ENCODE measurements around the gene DOK4. TPM values are rescaled to one million over a fixed set of nuclear protein-coding genes. Genes with fewer than 3 reads are reported as not detected.

DOK4 gene
- total and polyA plus RNA-seq, 12 donors: 3.6 to 10.7 (median 8.0) TPM

- ATAC-seq: no peak
- DNase-seq: no peak
- H3K4me3 ChIP-seq: no peak overlapping the region
- no peaks in the 10 kb centered on the region for H3K4me1 ChIP-seq
- 94 to 95% methylated on average over 4 of the region's 4 CpGs for WGBS, 2 donors
- H3K36me3 ChIP-seq: no peaks in the 10 kb centered on the region
- intact Hi-C loops (cut with DNase I): no loop called here
- no peaks in the 10 kb centered on the region for H3K27me3 ChIP-seq
- no peak overlapping the region for H3K27ac ChIP-seq
- TF ChIP-seq, protein P1, sequence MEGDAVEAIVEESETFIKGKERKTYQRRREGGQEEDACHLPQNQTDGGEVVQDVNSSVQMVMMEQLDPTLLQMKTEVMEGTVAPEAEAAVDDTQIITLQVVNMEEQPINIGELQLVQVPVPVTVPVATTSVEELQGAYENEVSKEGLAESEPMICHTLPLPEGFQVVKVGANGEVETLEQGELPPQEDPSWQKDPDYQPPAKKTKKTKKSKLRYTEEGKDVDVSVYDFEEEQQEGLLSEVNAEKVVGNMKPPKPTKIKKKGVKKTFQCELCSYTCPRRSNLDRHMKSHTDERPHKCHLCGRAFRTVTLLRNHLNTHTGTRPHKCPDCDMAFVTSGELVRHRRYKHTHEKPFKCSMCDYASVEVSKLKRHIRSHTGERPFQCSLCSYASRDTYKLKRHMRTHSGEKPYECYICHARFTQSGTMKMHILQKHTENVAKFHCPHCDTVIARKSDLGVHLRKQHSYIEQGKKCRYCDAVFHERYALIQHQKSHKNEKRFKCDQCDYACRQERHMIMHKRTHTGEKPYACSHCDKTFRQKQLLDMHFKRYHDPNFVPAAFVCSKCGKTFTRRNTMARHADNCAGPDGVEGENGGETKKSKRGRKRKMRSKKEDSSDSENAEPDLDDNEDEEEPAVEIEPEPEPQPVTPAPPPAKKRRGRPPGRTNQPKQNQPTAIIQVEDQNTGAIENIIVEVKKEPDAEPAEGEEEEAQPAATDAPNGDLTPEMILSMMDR (IDR thresholded peaks at IDR 0.05): no peak
- H3K9me3 ChIP-seq: no peaks in the 10 kb centered on the region
Observed at GRCh38 chr16:57498031-57498430, 11.7 kb upstream of the DOK4 start.

DNA sequence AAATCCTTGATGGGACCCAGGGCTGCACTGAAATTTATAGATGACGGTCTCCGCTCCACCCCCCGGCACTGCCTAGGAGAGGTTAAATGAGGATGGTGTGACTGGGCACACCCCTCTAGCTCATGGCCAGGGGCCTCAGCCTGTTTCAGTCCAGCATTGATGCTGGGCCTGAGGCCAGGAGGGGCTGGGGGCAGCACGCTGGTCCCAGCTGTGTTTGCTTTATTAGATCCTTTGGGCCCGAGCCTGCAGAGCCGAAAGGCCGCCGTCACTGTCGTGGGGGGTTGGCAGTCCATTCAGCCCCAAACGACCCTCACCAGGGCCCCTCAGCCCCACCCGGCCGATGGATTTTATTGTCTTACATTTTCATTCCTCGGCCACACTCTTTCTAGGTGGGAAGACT is 10.8 kb upstream of the DOK4 start:
- intact Hi-C loops (cut with DNase I): no loop called here
- no peaks in the 10 kb centered on the region for H3K27me3 ChIP-seq
- DNase-seq (no peak), ATAC-seq (no peak)
- no peak overlapping the region for H3K27ac ChIP-seq
- no peak overlapping the region for H3K4me3 ChIP-seq
- 82 to 84% methylated on average over 13 of the region's 13 CpGs for whole genome bisulfite sequencing, 2 donors
- H3K4me1 ChIP-seq: no peaks in the 10 kb centered on the region
- TF ChIP-seq, protein P1 (IDR thresholded peaks at IDR 0.05): no peak
- no peaks in the 10 kb centered on the region for H3K36me3 ChIP-seq
- H3K9me3 ChIP-seq: no peaks in the 10 kb centered on the region

DNA sequence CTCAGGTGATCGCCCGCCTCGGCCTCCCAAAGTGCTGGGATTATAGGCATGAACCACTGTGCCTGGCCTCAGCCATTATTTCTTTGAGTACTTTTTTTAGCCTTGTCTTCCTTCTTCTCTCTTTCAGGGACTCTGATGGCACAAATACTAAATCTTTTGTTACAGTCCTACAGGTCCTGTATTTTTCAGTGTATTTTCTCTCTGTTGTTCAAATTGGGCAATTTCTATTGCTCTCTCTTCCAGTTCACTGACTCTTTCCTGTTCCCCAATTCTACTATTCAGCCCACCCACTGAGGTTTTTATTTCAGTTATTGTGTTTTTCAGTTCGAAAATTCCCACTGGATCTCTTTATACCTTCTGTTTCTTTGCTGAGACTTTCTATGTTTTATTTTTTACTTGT is 7.5 kb upstream of the DOK4 start:
- intact Hi-C loops (cut with DNase I): no loop called here
- Histone ChIP-seq H3K27ac (no peak overlapping the region), H3K4me3 (no peak overlapping the region), H3K27me3 (no peaks in the 10 kb centered on the region), H3K9me3 (no peaks in the 10 kb centered on the region), H3K4me1 (no peaks in the 10 kb centered on the region), H3K36me3 (no peaks in the 10 kb centered on the region)
- TF ChIP-seq, protein P1 (IDR thresholded peaks at IDR 0.05): no peak
- no peak for DNase-seq
- no peak for ATAC-seq
- 94 to 95% methylated on average over 4 of the region's 4 CpGs for WGBS, 2 donors

GRCh38 chr16:57489229-57489628 is 2.9 kb upstream of the DOK4 start:
- 97 to 98% methylated on average over 5 of the region's 5 CpGs for WGBS, 2 donors
- DNase-seq: no peak
- TF ChIP-seq, protein P1 (IDR thresholded peaks at IDR 0.05): no peak

More at GRCh38 chr16:57489229-57489628, 2.9 kb upstream of the DOK4 start:
- no peak overlapping the region for H3K27ac ChIP-seq
- intact Hi-C loops (cut with DNase I): loop anchor here in 1 of 10 donors (5.0 kb wide), 1 partner anchor 43 kb away; no protein-coding TSS in a partner anchor
- H3K4me1 ChIP-seq: peaks cover 5 to 26% (median 21%) of the 10 kb centered on the region in 9 donors
- H3K9me3 ChIP-seq: no peaks in the 10 kb centered on the region
- H3K4me3 ChIP-seq: no peak overlapping the region
- no peak for ATAC-seq
- no peaks in the 10 kb centered on the region for H3K36me3 ChIP-seq
- H3K27me3 ChIP-seq: peaks cover 0 to 7% (median 0%) of the 10 kb centered on the region in 7 donors

Measured in heart right ventricle (tissue), 16 donors.